HG02943 (cell line): Measurements from ENCODE around the gene NAT8L.

ENCODE experiments used
- ATAC-seq: cut with Tn5 transposase; IDR thresholded peaks from one replicate; pipeline ENCODE4 v1.9.1; 2021; ENCODE audit warnings: mild to moderate bottlenecking, low read depth, moderate library complexity; ENCODE audit not compliant: unreplicated experiment

NAT8L gene

GRCh38 chr4:2073808-2074481 lies 14.8 kb downstream of the NAT8L start:
- no peak for ATAC-seq

GRCh38 chr4:2074588-2074987 lies 15.5 kb downstream of the NAT8L start:
- no peak for ATAC-seq

- no peak for ATAC-seq
Observed at GRCh38 chr4:2075171-2075986, 16.3 kb downstream of the NAT8L start.

- no peak for ATAC-seq
Observed at GRCh38 chr4:2075987-2076907, 17.1 kb downstream of the NAT8L start.

- no peak for ATAC-seq
Observed at GRCh38 chr4:2076908-2077536, 17.9 kb downstream of the NAT8L start.

GRCh38 chr4:2077537-2078460 lies 18.7 kb downstream of the NAT8L start:
- no peak for ATAC-seq

- ATAC-seq, result no peak
Observed at GRCh38 chr4:2078584-2078983, 19.5 kb downstream of the NAT8L start.

- ATAC-seq, result no peak
Observed at GRCh38 chr4:2079006-2079405, 19.9 kb downstream of the NAT8L start.

GRCh38 chr4:2079926-2080325 lies 20.8 kb downstream of the NAT8L start:
- ATAC-seq, result no peak

- ATAC-seq, result no peak
Observed at GRCh38 chr4:2080429-2081300, 21.5 kb downstream of the NAT8L start.

- ATAC-seq, result no peak
Observed at GRCh38 chr4:2081540-2081939, 22.4 kb downstream of the NAT8L start.

GRCh38 chr4:2082118-2082517 lies 23.0 kb downstream of the NAT8L start:
- ATAC-seq, result no peak

GRCh38 chr4:2082627-2083026 lies 23.5 kb downstream of the NAT8L start:
- no peak for ATAC-seq

- no peak for ATAC-seq
Observed at GRCh38 chr4:2083116-2083825, 24.1 kb downstream of the NAT8L start.

GRCh38 chr4:2083826-2084160 lies 24.7 kb downstream of the NAT8L start:
- no peak for ATAC-seq

- ATAC-seq, result no peak
Observed at GRCh38 chr4:2084316-2084715, 25.2 kb downstream of the NAT8L start.

GRCh38 chr4:2085496-2085901 lies 26.4 kb downstream of the NAT8L start:
- no peak for ATAC-seq

- no peak for ATAC-seq
Observed at GRCh38 chr4:2087170-2087569, 28.0 kb downstream of the NAT8L start.
